ENCODE data around the gene EPHB3. TPM values are rescaled to one million over a fixed set of nuclear protein-coding genes. Genes with fewer than 3 reads are reported as not detected.

Gene EPHB3
- total RNA-seq, 1 donor from 2014 or later, result 0.07 TPM

- no peak for DNase-seq
- intact Hi-C loops (cut with micrococcal nuclease), result no loop called here
- ATAC-seq (ENCODE audit: low read depth), result no peak
- H3K9me3 Mint-ChIP-seq, result no peaks in the 10 kb centered on the region
- no peaks in the 10 kb centered on the region for H3K36me3 Mint-ChIP-seq (ENCODE audit: low read depth)
- peaks cover 8% of the 10 kb centered on the region for H3K4me1 Mint-ChIP-seq
- CTCF ChIA-PET, result no interaction called here
- H3K4me3 Mint-ChIP-seq, result no peak overlapping the region
- peaks cover 37% of the 10 kb centered on the region for H3K27me3 Mint-ChIP-seq
- TF ChIP-seq CTCF (IDR thresholded peaks at IDR 0.05), result no peak
- POLR2A ChIA-PET, result no interaction called here
- no peak overlapping the region for H3K27ac Mint-ChIP-seq
Measured at GRCh38 chr3:184571750-184572377, 10.3 kb downstream of the EPHB3 start.

DNA sequence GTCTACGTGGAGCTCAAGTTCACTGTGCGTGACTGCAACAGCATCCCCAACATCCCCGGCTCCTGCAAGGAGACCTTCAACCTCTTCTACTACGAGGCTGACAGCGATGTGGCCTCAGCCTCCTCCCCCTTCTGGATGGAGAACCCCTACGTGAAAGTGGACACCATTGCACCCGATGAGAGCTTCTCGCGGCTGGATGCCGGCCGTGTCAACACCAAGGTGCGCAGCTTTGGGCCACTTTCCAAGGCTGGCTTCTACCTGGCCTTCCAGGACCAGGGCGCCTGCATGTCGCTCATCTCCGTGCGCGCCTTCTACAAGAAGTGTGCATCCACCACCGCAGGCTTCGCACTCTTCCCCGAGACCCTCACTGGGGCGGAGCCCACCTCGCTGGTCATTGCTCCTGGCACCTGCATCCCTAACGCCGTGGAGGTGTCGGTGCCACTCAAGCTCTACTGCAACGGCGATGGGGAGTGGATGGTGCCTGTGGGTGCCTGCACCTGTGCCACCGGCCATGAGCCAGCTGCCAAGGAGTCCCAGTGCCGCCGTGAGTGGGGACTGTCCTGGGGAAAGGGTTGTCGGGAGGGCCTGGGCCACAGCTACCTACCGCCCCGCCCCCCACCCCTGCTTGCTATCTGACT, 11.2 kb downstream of the EPHB3 start:
- Mint-ChIP-seq H3K9me3 (no peaks in the 10 kb centered on the region), H3K27ac (no peak overlapping the region), H3K4me3 (no peak overlapping the region), H3K36me3 (ENCODE audit: low read depth) (no peaks in the 10 kb centered on the region), H3K4me1 (peaks cover 8% of the 10 kb centered on the region), H3K27me3 (peaks cover 33% of the 10 kb centered on the region)
- ATAC-seq (ENCODE audit: low read depth) (no peak), DNase-seq (no peak)
- intact Hi-C loops (cut with micrococcal nuclease), result no loop called here
- ChIA-PET CTCF (interaction anchor here (1.1 kb wide), 1 partner anchor 12 kb away, joined by 3 read pairs; the partner anchor contains the start of gene EPHB3), POLR2A (no interaction called here)
- no peak for TF ChIP-seq CTCF (IDR thresholded peaks at IDR 0.05)

GRCh38 chr3:184574515-184575417, 13.2 kb downstream of the EPHB3 start:
- H3K36me3 Mint-ChIP-seq (ENCODE audit: low read depth), result no peaks in the 10 kb centered on the region
- H3K27me3 Mint-ChIP-seq, result peaks cover 31% of the 10 kb centered on the region
- CTCF ChIA-PET, result no interaction called here
- DNase-seq (no peak), ATAC-seq (ENCODE audit: low read depth) (no peak)
- no peak overlapping the region for H3K4me3 Mint-ChIP-seq
- no peak for TF ChIP-seq CTCF (IDR thresholded peaks at IDR 0.05)
- intact Hi-C loops (cut with micrococcal nuclease), result no loop called here
- H3K4me1 Mint-ChIP-seq, result no peaks in the 10 kb centered on the region
- POLR2A ChIA-PET, result no interaction called here
- H3K9me3 Mint-ChIP-seq, result no peaks in the 10 kb centered on the region
- no peak overlapping the region for H3K27ac Mint-ChIP-seq

DNA sequence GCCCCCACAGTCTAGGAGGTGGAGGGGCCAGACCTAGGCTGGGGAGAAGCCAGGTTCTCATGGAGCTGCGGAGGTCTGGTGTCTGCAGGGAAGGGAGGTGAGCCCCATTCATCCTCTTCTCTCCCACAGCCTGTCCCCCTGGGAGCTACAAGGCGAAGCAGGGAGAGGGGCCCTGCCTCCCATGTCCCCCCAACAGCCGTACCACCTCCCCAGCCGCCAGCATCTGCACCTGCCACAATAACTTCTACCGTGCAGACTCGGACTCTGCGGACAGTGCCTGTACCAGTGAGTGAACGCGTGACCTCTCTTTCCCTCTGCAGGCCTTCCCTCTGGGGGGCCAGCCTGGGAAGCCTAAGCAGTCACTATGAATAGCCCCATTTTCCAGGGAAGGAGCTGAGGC, 14.1 kb downstream of the EPHB3 start:
- intact Hi-C loops (cut with micrococcal nuclease), result no loop called here
- no peak for TF ChIP-seq CTCF (IDR thresholded peaks at IDR 0.05)
- Mint-ChIP-seq H3K27me3 (peaks cover 26% of the 10 kb centered on the region), H3K36me3 (ENCODE audit: low read depth) (no peaks in the 10 kb centered on the region), H3K4me1 (no peaks in the 10 kb centered on the region), H3K4me3 (no peak overlapping the region), H3K27ac (no peak overlapping the region), H3K9me3 (no peaks in the 10 kb centered on the region)
- ATAC-seq (ENCODE audit: low read depth), result no peak
- DNase-seq, result no peak
- CTCF ChIA-PET, result no interaction called here
- POLR2A ChIA-PET, result no interaction called here
